Measurements from ENCODE around the gene SPATA24.

DNA sequence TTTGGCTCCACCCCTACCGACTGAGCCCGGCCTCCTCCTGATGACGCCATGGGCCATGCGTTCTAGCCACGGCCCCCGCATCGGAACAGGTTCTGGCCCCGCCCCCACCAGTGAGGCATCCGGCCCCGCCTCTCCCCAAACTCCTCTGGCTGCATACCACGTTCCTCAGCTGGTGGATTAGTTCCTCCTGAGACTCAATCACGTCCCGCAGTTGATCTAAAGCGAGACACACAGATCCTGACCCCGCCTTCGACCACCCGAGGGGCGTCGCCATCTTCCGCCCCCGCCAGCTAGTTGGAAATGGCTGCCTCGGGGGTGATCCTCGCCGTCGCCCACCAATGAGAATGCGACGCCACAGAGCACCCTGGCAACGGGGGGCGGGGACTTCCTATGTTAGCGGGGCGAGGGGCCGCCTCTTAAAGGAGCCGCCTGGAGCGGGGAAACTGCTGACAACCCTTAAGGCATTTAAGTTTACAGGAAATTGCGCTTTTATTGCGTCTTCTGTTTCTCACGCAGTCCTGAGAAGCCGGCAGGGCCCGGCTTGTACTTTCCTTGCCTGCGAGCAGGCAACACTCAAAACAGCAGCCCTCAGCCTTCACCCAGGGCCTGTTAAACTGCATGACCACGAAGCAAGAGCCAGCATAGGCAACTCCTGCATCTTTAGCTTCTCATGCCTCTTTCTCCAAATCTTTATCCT lies at the start of gene SPATA24:
- TF ChIP-seq GATA3 (IDR thresholded peaks at IDR 0.05; ENCODE audit: low read depth, low read length), result no peak
- no peak for TF ChIP-seq GATA2 (IDR thresholded peaks at IDR 0.05; ENCODE audit: low read depth, low read length)

All from SH-SY5Y (cell line).